Measurements from ENCODE around the gene PTGES2. TPM values are rescaled to one million over a fixed set of nuclear protein-coding genes. Genes with fewer than 3 reads are reported as not detected.

PTGES2 gene
- total RNA-seq, 3 donors from 2014 or later (not counting 1 experiment from before 2014, with no cell fraction given), result 43.4 to 57.0 (median 53.3) TPM

GRCh38 chr9:128155736-128156500 lies 28.4 kb upstream of the PTGES2 start:
- no peak for DNase-seq
- intact Hi-C loops (cut with micrococcal nuclease), result no loop called here

GRCh38 chr9:128153947-128154695 lies 26.6 kb upstream of the PTGES2 start:
- intact Hi-C loops (cut with micrococcal nuclease), result no loop called here
- H3K27ac ChIP-seq (ENCODE audit: low read length), result no peak overlapping the region
- DNase-seq, result no peak
- no peaks in the 10 kb centered on the region for H3K36me3 ChIP-seq (ENCODE audit: control insufficient read depth, insufficient read depth, low read length)
- 93% methylated on average over 12 of the region's 13 CpGs for WGBS (ENCODE audit: insufficient coverage)
- H3K4me1 ChIP-seq (ENCODE audit: control insufficient read depth, insufficient read depth, low read length), result peaks cover under 1% of the 10 kb centered on the region
- H3K9me3 ChIP-seq (ENCODE audit: control insufficient read depth, insufficient read depth, low read length), result no peaks in the 10 kb centered on the region
- no peak for TF ChIP-seq CTCF (IDR thresholded peaks at IDR 0.05)
- Mint-ChIP-seq H3K4me1 (peaks cover 0 to 7% of the 10 kb centered on the region in 2 donors), H3K4me3 (no peak overlapping the region), H3K9me3 (no peaks in the 10 kb centered on the region), H3K27ac (no peak overlapping the region), H3K27me3 (ENCODE audit: low read depth in 2 of 2) (no peaks in the 10 kb centered on the region), H3K36me3 (no peaks in the 10 kb centered on the region)
- ATAC-seq, result no peak
- no peaks in the 10 kb centered on the region for H3K27me3 ChIP-seq (ENCODE audit: control insufficient read depth, insufficient read depth, low read length)
- no peak overlapping the region for H3K4me3 ChIP-seq (ENCODE audit: low read length)

More at GRCh38 chr9:128155736-128156500, 28.4 kb upstream of the PTGES2 start:
- H3K4me3 ChIP-seq (ENCODE audit: low read length), result no peak overlapping the region
- peaks cover 14% of the 10 kb centered on the region for H3K4me1 ChIP-seq (ENCODE audit: control insufficient read depth, insufficient read depth, low read length)
- no peak for ATAC-seq
- TF ChIP-seq CTCF (IDR thresholded peaks at IDR 0.05), result no peak
- H3K9me3 Mint-ChIP-seq, result no peaks in the 10 kb centered on the region
- H3K36me3 ChIP-seq (ENCODE audit: control insufficient read depth, insufficient read depth, low read length), result no peaks in the 10 kb centered on the region
- H3K9me3 ChIP-seq (ENCODE audit: control insufficient read depth, insufficient read depth, low read length), result no peaks in the 10 kb centered on the region
- peaks cover 4 to 10% of the 10 kb centered on the region in 2 donors for H3K4me1 Mint-ChIP-seq
- no peaks in the 10 kb centered on the region for H3K27me3 ChIP-seq (ENCODE audit: control insufficient read depth, insufficient read depth, low read length)
- no peaks in the 10 kb centered on the region for H3K36me3 Mint-ChIP-seq
- no peaks in the 10 kb centered on the region for H3K27me3 Mint-ChIP-seq (ENCODE audit: low read depth in 2 of 2)
- H3K4me3 Mint-ChIP-seq, result no peak overlapping the region
- 90% methylated on average over 7 of the region's 7 CpGs for WGBS (ENCODE audit: insufficient coverage)
- no peak overlapping the region for H3K27ac Mint-ChIP-seq
- H3K27ac ChIP-seq (ENCODE audit: low read length), result no peak overlapping the region

- no peak overlapping the region for H3K27ac ChIP-seq (ENCODE audit: low read length)
- no peak overlapping the region for H3K4me3 ChIP-seq (ENCODE audit: low read length)
- intact Hi-C loops (cut with micrococcal nuclease), result no loop called here
- ATAC-seq, result no peak
- Mint-ChIP-seq H3K4me3 (no peak overlapping the region), H3K27ac (no peak overlapping the region), H3K27me3 (ENCODE audit: low read depth in 2 of 2) (no peaks in the 10 kb centered on the region), H3K36me3 (no peaks in the 10 kb centered on the region), H3K9me3 (no peaks in the 10 kb centered on the region), H3K4me1 (peaks cover 0 to 6% of the 10 kb centered on the region in 2 donors)
- DNase-seq, result no peak
- H3K27me3 ChIP-seq (ENCODE audit: control insufficient read depth, insufficient read depth, low read length), result no peaks in the 10 kb centered on the region
- WGBS (ENCODE audit: insufficient coverage), result 85% methylated on average over 26 of the region's 26 CpGs
- no peak for TF ChIP-seq CTCF (IDR thresholded peaks at IDR 0.05)
- no peaks in the 10 kb centered on the region for H3K36me3 ChIP-seq (ENCODE audit: control insufficient read depth, insufficient read depth, low read length)
- H3K9me3 ChIP-seq (ENCODE audit: control insufficient read depth, insufficient read depth, low read length), result no peaks in the 10 kb centered on the region
- no peaks in the 10 kb centered on the region for H3K4me1 ChIP-seq (ENCODE audit: control insufficient read depth, insufficient read depth, low read length)
These were observed 25.8 kb upstream of the PTGES2 start for GRCh38 chr9:128153060-128153946.
